NCI-H1105 treated with DMSO at 0.1 percent for 48 hours (cell line): Measurements from ENCODE around the gene METTL15.
"Not testable (repeated sequence)": the region's sequence is repeated elsewhere in the genome, so short reads cannot be mapped to it uniquely, and the experiment has no call there.

Experiments used
- DNase-seq: peaks from one replicate; lab custom pipeline; 2025; lab: John Stamatoyannopoulos, UW

The METTL15 gene

DNA sequence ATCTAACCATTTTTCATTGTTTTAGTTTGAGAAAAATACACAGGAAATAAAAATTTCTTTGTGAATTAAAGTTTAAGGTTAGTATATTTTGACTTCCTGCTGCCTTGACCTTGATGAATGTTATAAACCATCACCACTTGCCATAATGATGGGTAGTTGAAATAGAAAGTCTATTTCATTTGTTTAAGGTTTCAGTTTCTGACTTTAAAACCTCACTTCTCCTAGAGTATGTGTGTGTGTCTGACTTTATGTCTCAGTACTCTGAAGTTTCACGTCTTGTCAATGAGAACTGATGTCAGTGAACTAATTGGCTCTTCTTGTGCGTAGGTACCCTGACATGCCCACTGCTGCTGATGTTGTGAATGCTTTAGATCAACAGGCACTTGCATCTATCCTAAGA, 188.2 kb downstream of the METTL15 start:
- DNase-seq, result no peak

DNA sequence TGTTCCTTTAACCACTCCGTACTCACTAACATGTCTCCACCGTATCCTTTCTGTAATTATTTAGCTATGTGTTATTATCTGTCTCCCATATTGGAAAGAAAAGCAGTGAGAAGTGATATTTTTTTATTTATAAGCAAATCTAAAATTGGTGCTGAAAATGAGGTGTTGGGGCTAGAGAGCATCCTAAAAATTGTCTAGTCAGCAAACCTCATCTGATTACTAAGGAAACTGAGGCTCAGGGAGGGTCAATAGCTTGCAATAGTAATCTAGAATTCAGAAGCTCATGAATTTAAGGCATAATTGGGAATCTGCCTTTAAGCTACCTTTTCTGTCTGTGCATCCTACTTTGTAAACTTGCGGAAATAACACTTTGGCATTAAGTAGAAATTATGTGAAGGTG, 190.0 kb downstream of the METTL15 start:
- DNase-seq, result no peak

DNA sequence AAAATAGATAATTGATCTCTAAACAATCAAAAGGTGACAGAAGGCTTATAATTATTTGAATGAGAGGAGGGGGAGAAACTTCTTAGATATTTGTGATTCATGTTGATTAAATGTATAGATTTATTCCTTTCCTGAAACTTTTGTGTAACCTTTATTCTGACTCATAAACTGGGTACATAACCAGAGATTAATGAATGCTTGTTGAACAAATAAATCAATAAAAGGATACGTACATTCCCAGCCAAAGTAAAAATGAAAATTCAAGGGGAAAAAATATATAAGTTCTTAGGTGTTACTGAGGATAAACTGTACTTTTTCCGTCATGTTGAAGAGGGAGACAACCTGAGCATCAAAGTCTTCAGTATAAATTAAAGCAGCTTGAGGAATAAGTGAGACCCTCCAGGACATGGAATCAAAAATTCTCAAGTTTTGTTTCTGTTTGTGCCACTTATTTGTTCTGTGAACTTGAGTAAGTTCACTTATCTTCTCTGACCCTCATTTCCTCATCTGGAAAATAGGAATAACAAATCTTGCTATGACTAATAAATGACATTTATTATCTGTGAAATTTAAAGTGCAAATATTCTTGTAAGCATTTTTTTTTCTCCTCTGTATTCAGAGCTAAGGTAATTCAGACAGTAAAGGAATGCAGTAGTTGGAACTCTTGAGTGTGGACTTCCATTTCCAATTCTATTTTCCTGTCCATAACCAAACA, 195.4 kb downstream of the METTL15 start:
- DNase-seq, result no peak

DNA sequence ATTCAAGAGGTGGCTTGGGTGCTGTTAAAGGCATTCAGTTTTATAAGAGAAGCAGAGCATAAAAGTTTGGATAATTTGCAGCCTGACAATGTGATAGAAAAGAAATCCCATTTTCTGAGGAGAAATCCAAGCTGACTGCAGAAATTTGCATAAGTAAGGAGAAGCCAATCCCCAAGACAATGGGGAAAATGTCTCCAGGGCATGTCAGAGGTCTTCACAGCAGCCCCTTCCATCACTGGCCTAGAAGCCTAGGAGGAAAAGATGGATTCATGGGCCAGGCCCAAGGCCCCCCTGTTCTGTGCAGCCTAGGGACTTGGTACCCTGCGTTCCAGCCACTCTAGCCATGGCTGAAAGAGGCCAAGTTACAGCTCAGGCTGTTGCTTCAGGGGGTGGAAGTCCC, 207.3 kb downstream of the METTL15 start:
- no peak for DNase-seq

DNA sequence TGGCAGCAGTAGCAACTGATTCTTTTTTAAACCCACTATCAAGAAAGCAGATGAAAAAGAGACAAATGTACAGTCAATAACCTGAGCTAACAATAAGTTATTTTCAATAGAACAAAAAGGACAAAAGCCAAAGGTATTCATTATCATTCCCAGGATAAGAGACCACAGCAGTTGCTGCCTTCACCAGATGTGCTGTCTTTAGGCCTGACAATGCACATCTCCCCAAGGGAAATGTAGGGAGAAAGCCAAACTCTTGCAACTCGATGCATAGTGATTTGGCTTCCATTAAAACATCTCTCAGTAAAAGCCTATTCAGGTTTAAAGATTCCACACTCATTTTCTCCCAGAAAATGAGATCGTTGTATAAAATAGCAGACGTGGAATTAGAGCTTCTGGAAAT, 210.7 kb downstream of the METTL15 start:
- DNase-seq, result no peak

DNA sequence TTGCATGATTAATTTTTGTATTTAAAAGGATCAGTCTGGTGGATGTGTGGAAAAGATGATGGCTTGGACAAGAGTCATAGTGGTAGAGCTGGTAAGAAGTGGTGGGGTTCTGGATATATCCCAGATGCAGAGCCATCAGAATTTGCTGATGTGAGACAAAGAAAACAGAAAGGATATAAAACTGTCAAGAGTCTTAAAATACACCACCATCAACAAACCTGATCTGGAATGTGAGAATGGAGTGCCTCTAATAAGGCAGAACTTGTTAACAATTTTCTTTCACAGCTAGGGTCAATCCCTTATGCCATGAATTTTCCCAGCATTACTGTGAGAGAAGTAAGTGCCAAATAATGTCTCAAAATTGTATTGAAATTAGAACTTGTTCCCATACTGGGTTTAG, 215.4 kb downstream of the METTL15 start:
- no peak for DNase-seq

DNA sequence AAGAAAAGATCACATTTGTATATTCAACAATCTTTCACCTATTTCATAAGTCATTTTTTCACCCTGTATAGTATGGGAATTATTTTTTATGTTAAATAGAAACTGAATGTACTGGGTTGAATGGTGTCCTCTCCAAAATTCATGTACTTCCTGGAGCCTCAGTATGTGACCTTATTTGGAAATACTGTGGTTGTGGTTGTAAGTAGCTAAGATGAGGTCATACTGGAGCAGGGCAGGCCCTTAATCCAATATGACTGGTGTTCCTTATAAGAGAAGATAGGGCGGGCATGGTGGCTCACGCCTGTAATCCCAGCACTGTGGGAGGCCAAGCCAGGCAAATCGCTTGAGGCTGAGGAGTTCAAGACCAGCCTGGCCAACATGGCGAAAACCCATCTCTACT, 224.2 kb downstream of the METTL15 start:
- not testable (repeated sequence) for DNase-seq

DNA sequence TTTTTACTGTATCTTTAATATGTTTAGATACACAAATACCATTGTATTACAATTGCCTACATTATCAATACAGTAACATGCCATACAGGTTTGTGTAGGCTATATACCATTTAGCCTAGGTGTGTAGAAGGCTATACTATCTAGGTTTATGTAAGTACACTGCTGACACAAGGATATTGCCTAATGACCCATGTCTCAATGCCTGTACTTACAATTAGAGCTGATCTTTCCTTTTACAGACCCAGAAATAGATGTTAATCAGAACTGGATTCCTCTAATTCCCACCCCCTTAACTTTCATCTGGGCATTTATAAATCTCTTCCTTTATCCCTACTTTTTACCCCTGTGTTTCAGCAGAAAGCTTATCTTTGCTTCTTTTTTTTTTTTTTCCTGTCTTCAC, 229.5 kb downstream of the METTL15 start:
- no peak for DNase-seq

DNA sequence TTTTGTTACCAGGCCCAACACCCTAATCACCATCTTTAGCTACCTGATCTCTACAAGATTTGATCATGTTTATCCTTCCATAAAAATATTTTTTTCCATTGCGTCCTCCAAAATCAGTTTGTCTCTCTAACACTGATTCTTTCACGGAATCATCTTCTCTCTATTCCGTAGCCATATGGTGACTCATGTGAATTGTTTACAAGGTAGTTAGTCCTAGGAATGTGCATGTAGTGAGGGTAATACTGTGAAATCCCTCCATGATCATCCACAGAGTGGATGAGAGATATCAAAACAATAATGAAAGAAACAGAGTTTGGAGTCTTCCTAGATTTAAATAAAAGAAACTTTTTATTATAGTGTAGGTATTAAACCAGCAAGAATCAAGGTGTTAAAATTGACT, 230.2 kb downstream of the METTL15 start:
- DNase-seq, result no peak

DNA sequence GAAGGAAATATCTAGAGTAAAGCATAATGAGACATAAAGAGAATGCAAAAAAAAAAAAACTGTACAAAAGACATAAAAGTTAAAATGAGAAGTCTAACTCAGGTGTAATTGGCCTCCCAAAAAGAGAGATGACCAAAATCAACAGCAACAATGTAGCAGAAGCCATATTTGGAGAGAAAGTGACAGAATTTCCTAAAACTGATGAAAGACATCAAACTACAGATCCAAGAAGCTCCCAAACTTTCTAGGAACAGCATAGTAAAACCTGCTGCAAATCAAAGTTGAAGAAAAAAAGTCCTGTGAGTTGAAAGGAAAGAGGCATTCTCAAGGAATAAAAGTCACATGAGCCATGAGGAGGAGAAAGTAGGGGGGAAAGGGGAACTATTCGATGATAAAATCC, 231.3 kb downstream of the METTL15 start:
- no peak for DNase-seq

DNA sequence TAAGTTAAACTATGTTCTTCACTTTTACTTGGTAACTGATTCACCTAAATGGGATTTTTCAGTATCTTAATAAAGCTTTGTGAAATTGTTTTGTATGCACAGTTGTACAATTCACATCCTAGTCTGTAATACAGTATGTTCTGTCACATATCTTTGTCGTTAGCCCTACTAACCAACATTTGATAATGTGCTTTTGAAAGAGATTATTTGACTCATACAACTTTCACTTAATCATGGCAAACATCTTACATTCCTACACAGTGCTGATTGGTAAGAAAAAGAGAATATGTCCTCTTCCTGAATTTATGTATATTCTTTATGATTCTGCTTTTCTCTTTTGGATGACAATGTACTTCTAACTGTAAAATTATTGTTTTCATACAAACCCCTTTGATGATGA, 234.5 kb downstream of the METTL15 start:
- no peak for DNase-seq

DNA sequence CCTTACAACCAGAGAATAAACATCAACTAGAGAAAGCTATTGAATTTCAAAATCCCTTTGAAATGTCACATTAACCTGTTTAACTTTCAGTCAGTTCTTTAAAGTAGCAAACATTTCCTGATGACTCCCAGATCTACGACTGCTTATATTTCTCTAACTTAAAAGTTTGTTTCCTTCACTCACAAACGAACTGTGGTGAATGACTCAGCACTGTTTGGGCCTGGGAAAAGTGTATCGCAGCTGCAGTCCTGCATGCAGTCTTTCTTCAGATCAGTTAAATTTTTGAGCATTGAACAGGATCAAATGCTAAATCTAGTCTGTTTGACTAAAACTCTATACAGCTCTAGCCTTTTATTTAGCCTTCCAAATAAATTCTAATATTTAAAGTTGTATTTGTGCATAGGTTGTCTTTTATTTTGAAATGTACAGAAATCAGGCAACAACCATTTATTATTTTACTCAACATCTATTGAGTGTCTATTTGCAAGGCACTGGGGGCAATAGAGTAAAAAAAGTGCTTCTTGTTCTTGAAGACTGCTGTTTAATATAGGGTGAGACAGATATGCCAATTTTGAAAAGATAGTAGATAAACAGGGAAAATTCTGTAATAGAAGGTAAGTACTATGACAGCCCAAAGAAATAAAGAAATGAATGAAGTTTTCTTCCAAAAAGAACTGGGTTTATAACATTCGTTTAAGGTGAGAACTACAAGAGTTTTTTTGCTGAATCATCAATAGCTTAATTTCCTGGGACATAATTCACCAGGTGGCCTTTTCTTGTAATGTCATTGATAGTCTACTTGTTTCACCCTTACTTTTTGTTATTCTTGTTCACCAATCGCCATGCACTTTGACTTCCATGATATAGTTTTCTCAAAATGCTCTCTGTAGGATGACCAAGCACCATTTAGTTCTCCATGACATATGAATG, 235.4 kb downstream of the METTL15 start:
- no peak for DNase-seq

DNA sequence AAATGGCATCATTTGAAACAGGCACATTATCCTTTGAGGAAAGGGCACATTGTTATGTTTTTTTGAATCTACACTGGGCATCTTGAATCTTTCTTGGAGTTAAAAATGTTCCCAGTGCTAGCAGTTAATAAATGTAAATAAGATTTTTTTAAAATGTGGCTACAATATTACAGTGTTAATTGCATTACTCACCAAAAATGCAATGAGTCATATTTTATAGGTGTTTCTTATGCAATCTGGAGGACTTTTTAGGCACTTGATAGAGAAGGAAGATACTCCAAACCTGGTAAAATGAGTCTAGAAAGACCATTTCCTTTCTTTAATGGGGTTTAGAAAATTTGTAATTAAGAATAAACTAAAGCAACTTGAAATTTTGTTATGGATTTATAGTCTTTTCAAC, 238.0 kb downstream of the METTL15 start:
- no peak for DNase-seq

DNA sequence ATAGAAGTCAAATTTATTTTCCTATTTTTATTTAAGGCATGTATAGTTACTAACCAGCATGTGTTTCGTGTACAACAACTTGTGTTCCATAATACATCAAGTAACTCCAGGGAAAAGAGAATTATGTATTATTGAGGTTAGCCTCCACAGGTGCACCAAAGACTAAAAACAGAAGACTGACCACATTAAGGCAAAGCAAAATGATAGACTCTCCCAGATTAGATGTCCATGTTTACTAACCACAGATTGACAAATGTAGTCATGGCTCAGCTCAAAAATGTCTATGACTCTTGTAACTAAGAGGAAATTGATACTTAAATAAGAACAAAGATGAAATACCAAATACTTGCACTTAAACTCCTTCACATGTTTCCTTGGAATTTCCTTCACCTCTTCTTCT, 238.5 kb downstream of the METTL15 start:
- no peak for DNase-seq

DNA sequence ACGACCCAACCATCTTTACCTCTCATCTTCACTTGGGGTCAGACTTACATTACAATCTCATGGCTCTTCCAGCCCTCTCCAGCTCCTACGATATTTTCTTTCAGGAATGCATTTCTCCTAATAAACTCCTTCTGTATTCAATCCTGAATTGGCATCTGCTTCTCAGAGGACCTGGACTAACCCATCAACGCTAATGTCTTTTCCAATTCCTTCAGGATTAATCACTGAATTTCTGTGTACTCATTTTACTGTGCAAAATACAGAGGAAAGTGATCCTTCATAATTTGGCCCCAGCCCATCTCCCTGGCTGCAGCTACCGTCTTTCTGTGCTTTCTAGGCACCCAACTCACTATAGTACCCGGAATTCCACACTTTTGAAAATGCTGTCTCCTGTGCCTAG, 239.2 kb downstream of the METTL15 start:
- no peak for DNase-seq

DNA sequence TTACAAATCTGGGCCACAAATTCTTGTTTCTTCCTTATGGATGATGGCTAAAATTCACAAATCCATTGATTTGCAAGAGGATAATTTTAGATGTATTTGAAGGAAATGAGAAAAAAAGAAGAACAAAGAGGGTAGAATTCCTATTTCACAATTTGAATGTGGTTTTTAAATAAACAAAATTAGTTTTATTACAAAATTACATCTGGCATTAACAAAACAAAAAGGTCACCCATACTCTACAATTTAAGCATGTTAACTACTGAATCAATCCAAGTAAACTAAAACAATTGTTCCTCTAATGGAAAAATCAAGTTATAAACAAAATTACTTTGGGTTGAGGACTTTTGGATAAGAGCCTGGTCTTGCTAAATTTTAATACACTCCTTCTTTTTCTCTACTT, 242.0 kb downstream of the METTL15 start:
- DNase-seq, result no peak

DNA sequence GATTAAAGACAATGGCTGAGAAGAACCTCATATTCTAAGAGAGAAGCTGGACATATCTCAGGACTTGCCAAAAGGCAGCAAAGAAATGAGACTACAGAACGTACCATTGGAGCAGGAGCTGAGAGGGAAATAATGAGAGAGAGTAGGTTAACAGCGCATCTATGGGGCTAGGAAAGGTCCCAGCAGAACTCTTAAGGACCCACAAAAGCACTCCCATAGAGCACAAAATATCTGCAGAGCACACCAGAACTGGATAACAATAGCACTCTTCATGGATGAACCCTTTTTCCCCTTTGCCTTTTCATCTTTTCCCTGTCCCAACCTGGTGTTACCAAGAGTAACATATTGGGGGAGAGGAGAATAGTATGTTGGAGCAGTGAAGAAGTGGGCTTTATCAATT, 245.8 kb downstream of the METTL15 start:
- no peak for DNase-seq

DNA sequence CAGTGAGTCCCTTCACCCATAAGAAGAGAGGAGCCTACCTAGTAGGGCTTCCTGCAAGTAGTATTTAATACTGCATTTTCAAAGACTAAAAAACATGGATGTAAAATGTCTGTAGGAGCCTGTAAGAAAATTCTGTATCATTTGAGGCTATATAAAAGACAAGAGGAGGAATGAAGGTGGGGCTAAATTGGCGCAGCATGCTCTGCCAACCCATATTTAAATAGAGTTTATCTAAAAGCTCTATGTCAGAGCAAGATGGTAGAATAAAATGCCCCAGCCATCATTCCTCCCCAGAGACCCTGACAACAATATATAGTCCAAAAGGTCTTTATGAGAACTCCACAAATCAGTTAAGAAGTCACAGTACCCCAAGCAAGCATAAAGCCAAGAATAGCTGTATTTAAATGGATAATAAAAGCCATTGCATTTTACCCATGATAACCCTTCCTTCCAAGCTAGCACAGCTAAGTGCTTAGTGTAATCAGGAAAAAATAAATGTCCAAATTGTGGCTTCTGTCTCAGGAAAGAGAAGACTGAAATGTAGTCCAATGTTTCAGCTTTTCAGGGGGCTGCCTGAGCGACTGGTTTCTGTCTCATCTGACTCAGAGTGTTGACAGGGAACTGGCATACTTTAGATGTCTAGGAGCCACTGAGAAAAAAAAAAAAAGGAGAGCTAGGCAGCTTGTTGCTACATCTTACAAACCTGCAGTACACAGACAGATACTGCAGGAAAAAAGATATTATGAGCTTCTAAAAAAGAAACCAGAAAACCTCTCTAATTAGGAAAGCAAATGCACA, 258.6 kb downstream of the METTL15 start:
- DNase-seq, result no peak

DNA sequence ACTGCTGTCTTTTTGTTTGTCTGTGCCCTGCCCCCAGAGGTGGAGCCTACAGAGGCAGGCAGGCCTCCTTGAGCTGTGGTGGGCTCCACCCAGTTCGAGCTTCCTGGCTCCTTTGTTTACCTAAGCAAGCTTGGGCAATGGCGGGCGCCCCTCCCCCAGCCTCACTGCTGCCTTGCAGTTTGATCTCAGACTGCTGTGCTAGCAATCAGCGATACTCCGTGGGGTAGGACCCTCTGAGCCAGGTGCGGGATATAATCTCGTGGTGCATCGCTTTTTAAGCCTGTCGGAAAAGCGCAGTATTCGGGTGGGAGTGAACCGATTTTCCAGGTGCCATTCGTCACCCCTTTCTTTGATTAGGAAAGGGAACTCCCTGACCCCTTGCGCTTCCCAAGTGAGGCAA, 269.9 kb downstream of the METTL15 start:
- DNase-seq, result not testable (repeated sequence)
